Astrocyte of the spinal cord (primary cell): ENCODE measurements around the gene DCAF12.

Experiments used
- DNase-seq: peaks from one replicate; pipeline ENCODE4 v3.0.0; 2011; ENCODE audit warnings: low read depth, low spot score
- H3K4me3 ChIP-seq: 2 replicates; pipeline ENCODE4 v1.5.1; 2011; ENCODE audit warnings: low read depth, mild to moderate bottlenecking, low read length, moderate library complexity
- CTCF ChIP-seq: IDR thresholded peaks from 2 replicates; pipeline ENCODE4 v1.5.1; 2012; ENCODE audit warnings: low read depth, mild to moderate bottlenecking, low read length, inconsistent platforms
- in situ Hi-C: cut with HindIII; loops from 2 replicates; pipeline ENCODE4 v1.10.0; 2017; ENCODE audit warnings: low sequenced_read_pairs

DCAF12 gene

GRCh38 chr9:34106110-34106509 lies 20.4 kb downstream of the DCAF12 start:
- no peak for DNase-seq
- TF ChIP-seq CTCF, result no peak
- no peak overlapping the region for H3K4me3 ChIP-seq
- in situ Hi-C loops, result no loop called here

- no peak overlapping the region for H3K4me3 ChIP-seq
- no peak for DNase-seq
- in situ Hi-C loops, result no loop called here
- no peak for TF ChIP-seq CTCF
Observed at GRCh38 chr9:34102796-34103195, 23.7 kb downstream of the DCAF12 start.

- H3K4me3 ChIP-seq, result no peak overlapping the region
- DNase-seq, result no peak
- TF ChIP-seq CTCF, result no peak
- in situ Hi-C loops, result no loop called here
Observed at GRCh38 chr9:34098307-34098706, 28.2 kb downstream of the DCAF12 start.

- no peak overlapping the region for H3K4me3 ChIP-seq
- in situ Hi-C loops, result no loop called here
- DNase-seq, result no peak
- TF ChIP-seq CTCF, result no peak
Observed at GRCh38 chr9:34097865-34098264, 28.6 kb downstream of the DCAF12 start.

- H3K4me3 ChIP-seq, result no peak overlapping the region
- in situ Hi-C loops, result no loop called here
- DNase-seq, result no peak
- no peak for TF ChIP-seq CTCF
Observed at GRCh38 chr9:34096751-34097150, 29.7 kb downstream of the DCAF12 start.

GRCh38 chr9:34093578-34093977 lies 32.9 kb downstream of the DCAF12 start:
- in situ Hi-C loops, result no loop called here
- TF ChIP-seq CTCF, result no peak
- DNase-seq, result no peak
- no peak overlapping the region for H3K4me3 ChIP-seq

GRCh38 chr9:34089311-34089710 lies 37.2 kb downstream of the DCAF12 start:
- in situ Hi-C loops, result no loop called here
- DNase-seq, result peak; percentile 81
- H3K4me3 ChIP-seq, result no peak overlapping the region
- no peak for TF ChIP-seq CTCF
